Peyer's patch (tissue), 4 donors: ENCODE measurements around the gene SCFD2. TPM values are rescaled to one million over a fixed set of nuclear protein-coding genes. Genes with fewer than 3 reads are reported as not detected.
"Not testable (repeated sequence)": the region's sequence is repeated elsewhere in the genome, so short reads cannot be mapped to it uniquely, and the experiment has no call there.

ENCODE experiments used
- DNase-seq, 3 donors: peaks; one replicate each; pipeline ENCODE4 v3.0.0-alpha.2; 2017 to 2019
- H3K27ac ChIP-seq, 4 donors: fragments of 200-600 bp; sonication (generic); one replicate each; pipeline ENCODE4 v1.5.1; 2016 to 2019
- H3K27me3 ChIP-seq, 2 donors: fragments of 200-600 bp; sonication (generic); one replicate each; pipeline ENCODE4 v1.5.1; 2019
- H3K36me3 ChIP-seq, 3 donors: fragments of 200-600 bp; sonication (generic); one replicate each; pipeline ENCODE4 v1.5.1; 2016 to 2019
- H3K4me1 ChIP-seq, 4 donors: fragments of 200-600 bp; sonication (generic); one replicate each; pipeline ENCODE4 v1.5.1; 2016 to 2019
- H3K4me3 ChIP-seq, 4 donors: fragments of 200-600 bp; sonication (generic); 1 replicate in 3 of 4; 2 replicates in 1 of 4; pipeline ENCODE4 v1.5.1; 2016 to 2019; ENCODE audit warnings: mild to moderate bottlenecking in 1 of 4
- H3K9me3 ChIP-seq, 4 donors: fragments of 200-600 bp; sonication (generic); one replicate each; pipeline ENCODE4 v1.5.1; 2016 to 2019; ENCODE audit warnings: mild to moderate bottlenecking in 1 of 4
- CTCF ChIP-seq, 6 experiments: fragments of 450-650 bp in 4 of 6; fragments of 200-600 bp in 2 of 6; sonication (generic) in 1 of 6; IDR thresholded peaks; one replicate each; pipeline ENCODE4 v1.5.1; 2017 to 2019; ENCODE audit warnings: antibody characterized with exemption in 6 of 6, mild to moderate bottlenecking in 3 of 6, moderate library complexity in 1 of 6
- POLR2A ChIP-seq, 2 donors: fragments of 450-650 bp; IDR thresholded peaks; one replicate each; pipeline ENCODE4 v1.5.1; 2017; ENCODE audit warnings: antibody characterized with exemption in 2 of 2, mild to moderate bottlenecking in 2 of 2, moderate library complexity in 2 of 2
- total RNA-seq, 4 donors: library from RNA; depleted of rRNA; stranded (reverse); fragments of >200 nt; gene quantifications; one replicate each; pipeline ENCODE4 v1.1.0, GENCODE V29; 2016

The SCFD2 gene
- total RNA-seq, 4 donors from 2014 or later = 17.3 to 165 (median 30.1) TPM

GRCh38 chr4:53349091-53349491 lies 16.8 kb downstream of the SCFD2 start:
- Histone ChIP-seq H3K36me3 (no peaks in the 10 kb centered on the region), H3K9me3 (no peaks in the 10 kb centered on the region), H3K27me3 (no peaks in the 10 kb centered on the region), H3K4me3 (no peak overlapping the region), H3K27ac (no peak overlapping the region), H3K4me1 (no peaks in the 10 kb centered on the region)
- TF ChIP-seq POLR2A (IDR thresholded peaks at IDR 0.05) = no peak
- TF ChIP-seq CTCF (IDR thresholded peaks at IDR 0.05) = no peak
- DNase-seq = no peak

GRCh38 chr4:53348046-53348445 lies 17.8 kb downstream of the SCFD2 start:
- Histone ChIP-seq H3K27me3 (no peaks in the 10 kb centered on the region), H3K27ac (no peak overlapping the region), H3K4me1 (no peaks in the 10 kb centered on the region), H3K36me3 (no peaks in the 10 kb centered on the region), H3K4me3 (no peak overlapping the region), H3K9me3 (no peaks in the 10 kb centered on the region)
- TF ChIP-seq CTCF (IDR thresholded peaks at IDR 0.05) (no peak), POLR2A (IDR thresholded peaks at IDR 0.05) (no peak)
- no peak for DNase-seq

- Histone ChIP-seq H3K36me3 (no peaks in the 10 kb centered on the region), H3K27ac (no peak overlapping the region), H3K27me3 (no peaks in the 10 kb centered on the region), H3K9me3 (no peaks in the 10 kb centered on the region), H3K4me3 (no peak overlapping the region), H3K4me1 (no peaks in the 10 kb centered on the region)
- TF ChIP-seq CTCF (IDR thresholded peaks at IDR 0.05) (no peak), POLR2A (IDR thresholded peaks at IDR 0.05) (no peak)
- DNase-seq = no peak
Observed at GRCh38 chr4:53346920-53347852, 18.7 kb downstream of the SCFD2 start.

- not testable (repeated sequence) for H3K27ac ChIP-seq, H3K9me3 ChIP-seq
Observed at GRCh38 chr4:53346392-53346791, 19.5 kb downstream of the SCFD2 start.

GRCh38 chr4:53340145-53340544 lies 25.7 kb downstream of the SCFD2 start:
- not testable (repeated sequence) for H3K9me3 ChIP-seq, DNase-seq, H3K4me1 ChIP-seq, H3K27ac ChIP-seq, H3K36me3 ChIP-seq, H3K4me3 ChIP-seq, H3K27me3 ChIP-seq

More at GRCh38 chr4:53346392-53346791, 19.5 kb downstream of the SCFD2 start:
- not testable (repeated sequence) for H3K4me3 ChIP-seq, H3K36me3 ChIP-seq, H3K27me3 ChIP-seq, H3K4me1 ChIP-seq, DNase-seq

- H3K4me1 ChIP-seq, H3K9me3 ChIP-seq, H3K27ac ChIP-seq, H3K36me3 ChIP-seq, DNase-seq, H3K27me3 ChIP-seq, H3K4me3 ChIP-seq: not testable (repeated sequence)
Observed at GRCh38 chr4:53334916-53335315, 30.9 kb downstream of the SCFD2 start.

GRCh38 chr4:53326535-53326934 lies 39.3 kb downstream of the SCFD2 start:
- H3K9me3 ChIP-seq = no peaks in the 10 kb centered on the region
- DNase-seq = no peak
- H3K4me1 ChIP-seq = peaks cover 0 to 9% (median 0%) of the 10 kb centered on the region in 4 donors
- TF ChIP-seq CTCF (IDR thresholded peaks at IDR 0.05) (no peak), POLR2A (IDR thresholded peaks at IDR 0.05) (no peak)
- no peaks in the 10 kb centered on the region for H3K36me3 ChIP-seq
- H3K27ac ChIP-seq = no peak overlapping the region
- H3K4me3 ChIP-seq = no peak overlapping the region
- no peaks in the 10 kb centered on the region for H3K27me3 ChIP-seq
